HepG2 (cell line): ENCODE data around the gene AQP6. TPM values are rescaled to one million over a fixed set of nuclear protein-coding genes. Genes with fewer than 3 reads are reported as not detected.

ENCODE experiments used
- ATAC-seq: fragments of 200-7000 bp; cut with Tn5 transposase; 3 replicates; pipeline ENCODE4 v1.9.1; 2020; ENCODE audit warnings: mild to moderate bottlenecking, moderate library complexity
- BruUV-seq: library from RNA; stranded (reverse); fragments of 400-500 nt; replicated peaks from 2 replicates; lab custom pipeline; 2021; lab: Mats Ljungman, UMichigan
- CTCF ChIA-PET: fragments of 300-600 bp; formaldehyde crosslinking; extraction: SDS; loops from one replicate; lab custom pipeline; 2021; ENCODE audit warnings: low total read pairs, inconsistent platforms, low intra/inter-chr PET ratio; lab: Yijun Ruan, JAX
- POLR2A ChIA-PET: fragments of 350-600 bp; sonication (Branson Sonifier 250); formaldehyde crosslinking; loops from one replicate; lab custom pipeline; 2020; ENCODE audit warnings: antibody characterized with exemption, inconsistent platforms; lab: Yijun Ruan, JAX
- DNase-seq: peaks from one replicate; pipeline ENCODE4 v3.0.0-alpha.2; 2015; ENCODE audit warnings: low spot score
- FAIRE-seq: peaks from 3 replicates; lab custom pipeline; 2011; peaks lifted over from hg19 to GRCh38; lab: Jason Lieb, UNC
- H2AFZ ChIP-seq: one replicate; pipeline ENCODE4 v1.6.1; 2011; ENCODE audit warnings: low read length, inconsistent platforms
- H3K27ac ChIP-seq: fragments of 300-600 bp; 3 replicates; pipeline ENCODE4 v1.8.0; 2011; ENCODE audit warnings: mixed run types, mild to moderate bottlenecking, mixed read lengths, low read length, inconsistent platforms; ENCODE audit not compliant: insufficient read depth; ENCODE audit errors: extremely low read length
- H3K27me3 ChIP-seq, 2 experiments: fragments of 200-600 bp in 1 of 2; 2 replicates in 1 of 2; 3 replicates in 1 of 2; pipeline versions ENCODE4 v1.6.0 to v1.8.0; 2011; ENCODE audit warnings: low read length in 2 of 2, mild to moderate bottlenecking in 2 of 2, moderate library complexity in 2 of 2, inconsistent platforms in 1 of 2; ENCODE audit not compliant: insufficient read depth in 2 of 2, control insufficient read depth in 1 of 2
- H3K36me3 ChIP-seq, 2 experiments: fragments of 200-600 bp in 1 of 2; replicated peaks in 1 of 2; 2 replicates in 1 of 2; 3 replicates in 1 of 2; pipeline versions ENCODE4 v1.5.1 to v1.8.0; 2011; ENCODE audit warnings: low read length in 2 of 2, inconsistent platforms in 1 of 2; ENCODE audit not compliant: insufficient read depth in 2 of 2, control insufficient read depth in 1 of 2
- H3K4me1 ChIP-seq: 2 replicates; pipeline ENCODE4 v1.5.1; 2012; ENCODE audit warnings: low read length, inconsistent platforms; ENCODE audit not compliant: insufficient read depth
- H3K4me2 ChIP-seq: 2 replicates; pipeline ENCODE4 v1.6.0; 2011; ENCODE audit warnings: low read depth, low read length, inconsistent platforms
- H3K4me3 ChIP-seq, 3 experiments: fragments of 200-600 bp in 1 of 3; sonication (generic), shearing (Covaris generic) in 1 of 3; replicated peaks in 1 of 3; 2 replicates each; pipeline ENCODE4 v1.5.1; 2011 to 2016; ENCODE audit warnings: low read length in 3 of 3, inconsistent platforms in 2 of 3, low read depth in 2 of 3, mild to moderate bottlenecking in 2 of 3, control low read depth in 1 of 3, mixed read lengths in 1 of 3; ENCODE audit not compliant: insufficient read depth in 1 of 3
- H3K79me2 ChIP-seq: one replicate; pipeline ENCODE4 v1.6.1; 2011; ENCODE audit warnings: low read length, inconsistent platforms; ENCODE audit not compliant: insufficient read depth
- H3K9ac ChIP-seq: 2 replicates; pipeline ENCODE4 v1.6.0; 2011; ENCODE audit warnings: mild to moderate bottlenecking, low read depth, low read length, inconsistent platforms; ENCODE audit not compliant: insufficient read depth
- H3K9me3 ChIP-seq: 2 replicates; pipeline ENCODE4 v1.5.1; 2012; ENCODE audit warnings: mild to moderate bottlenecking, low read length
- H4K20me1 ChIP-seq: 2 replicates; pipeline ENCODE4 v1.6.0; 2011; ENCODE audit warnings: inconsistent platforms, mild to moderate bottlenecking, low read length, moderate library complexity; ENCODE audit not compliant: insufficient read depth
- ARID4A ChIP-seq: sonication (generic); formaldehyde crosslinking; IDR thresholded peaks from 2 replicates; pipeline ENCODE4 v1.5.0; 2020; ENCODE audit warnings: mild to moderate bottlenecking, missing genetic modification reagents, borderline replicate concordance
- ATF1 ChIP-seq: IDR thresholded peaks from 2 replicates; pipeline ENCODE4 v1.6.1; 2016; ENCODE audit warnings: mild to moderate bottlenecking, control low read depth
- HCFC1 ChIP-seq: fragments of 150-350 bp; IDR thresholded peaks from 2 replicates; pipeline ENCODE4 v1.6.1; 2014; ENCODE audit warnings: low read depth, low read length
- HNF4G ChIP-seq, 2 experiments: sonication (generic) in 1 of 2; formaldehyde crosslinking in 1 of 2; IDR thresholded peaks; 2 replicates each; pipeline versions ENCODE4 v1.4.0 to v1.6.1; 2011 to 2020; ENCODE audit warnings: borderline replicate concordance in 2 of 2, low read depth in 2 of 2, mild to moderate bottlenecking in 2 of 2, low read length in 1 of 2, missing genetic modification reagents in 1 of 2, moderate library complexity in 1 of 2
- KLF15 ChIP-seq: sonication (generic); formaldehyde crosslinking; IDR thresholded peaks from 2 replicates; pipeline ENCODE4 v1.8.1; 2023; ENCODE audit warnings: borderline replicate concordance, mild to moderate bottlenecking, inconsistent platforms, missing genetic modification reagents, mixed read lengths
- MBNL3 ChIP-seq: fragments of 250-450 bp; sonication (Bioruptor Pico); conservative IDR thresholded peaks from 2 replicates; pipeline ENCODE4 v1.8.0; 2022; ENCODE audit warnings: mild to moderate bottlenecking, inconsistent platforms
- NCOA2 ChIP-seq: sonication (generic); formaldehyde crosslinking; IDR thresholded peaks from 2 replicates; pipeline ENCODE4 v1.8.0; 2022; ENCODE audit warnings: inconsistent platforms
- NFIC ChIP-seq: IDR thresholded peaks from 2 replicates; pipeline ENCODE4 v1.6.1; 2012; ENCODE audit warnings: mild to moderate bottlenecking, low read length, inconsistent platforms
- NONO ChIP-seq, 2 experiments: fragments of 450-650 bp in 1 of 2; sonication (generic) in 1 of 2; formaldehyde crosslinking in 1 of 2; IDR thresholded peaks in 1 of 2; conservative IDR thresholded peaks in 1 of 2; 2 replicates each; pipeline versions ENCODE4 v1.6.1 to v1.8.0; 2017 to 2022; ENCODE audit warnings: mild to moderate bottlenecking in 1 of 2, missing genetic modification reagents in 1 of 2, moderate library complexity in 1 of 2
- SIN3A ChIP-seq: IDR thresholded peaks from 2 replicates; pipeline ENCODE4 v1.6.1; 2011; ENCODE audit warnings: low read depth, mild to moderate bottlenecking, control low read depth, low read length, borderline replicate concordance
- ZKSCAN5 ChIP-seq: sonication (generic); formaldehyde crosslinking; IDR thresholded peaks from 2 replicates; pipeline ENCODE4 v1.5.1; 2020; ENCODE audit warnings: mild to moderate bottlenecking, missing genetic modification reagents
- ZNF264 ChIP-seq: sonication (generic); formaldehyde crosslinking; IDR thresholded peaks from 2 replicates; pipeline ENCODE4 v1.4.0; 2020; ENCODE audit warnings: missing genetic modification reagents
- ZNF609 ChIP-seq: sonication (generic); formaldehyde crosslinking; IDR thresholded peaks from 2 replicates; pipeline ENCODE4 v1.4.0; 2020; ENCODE audit warnings: mild to moderate bottlenecking, missing genetic modification reagents, borderline replicate concordance
- WGBS: methylation state at CpG from one replicate; pipeline ENCODE4 v1.1.6; 2017; ENCODE audit warnings: low lambda C conversion rate; 5-methylcytosine and 5-hydroxymethylcytosine counted together
- in situ Hi-C: cut with HindIII; loops from 2 replicates; pipeline ENCODE4 v1.10.0; 2017; ENCODE audit warnings: low pct_unique_long_range_greater_than_20kb; ENCODE audit not compliant: extremely low pct_ligation_motif_present
- intact Hi-C: fragments of 100-400 bp; cut with micrococcal nuclease; formaldehyde crosslinking; loops from one replicate; pipeline ENCODE4 v1.10.0; 2022; ENCODE audit not compliant: unreplicated experiment
- polyA plus RNA-seq, 8 experiments: library from polyadenylated mRNA; depleted of rRNA in 3 of 8; stranded (reverse) in 7 of 8; unstranded in 1 of 8; fragments of >200 nt; fragmentation: Illumina TruSeq in 4 of 8; extraction: Trizol in 4 of 8; gene quantifications; 2 replicates each; pipeline versions ENCODE4 v1.2.1 to v1.2.3, GENCODE V29; 2011 to 2016; ENCODE audit warnings: low read depth in 4 of 8, missing spikeins in 1 of 8, mixed read lengths in 1 of 8; ENCODE audit not compliant: insufficient read depth in 1 of 8
- total RNA-seq, 5 experiments: library from RNA; depleted of rRNA; stranded (reverse); fragments of >200 nt; fragmentation: Illumina TruSeq; extraction: Trizol; gene quantifications; 2 replicates each; pipeline ENCODE4 v1.2.3, GENCODE V29; 2016; ENCODE audit warnings: low read depth in 1 of 5

Gene AQP6
- total and polyA plus RNA-seq, 2 of the 13 experiments (the other 11 are each of a cell fraction or from before 2014, with no cell fraction given), result 0.32 to 1.3 TPM

GRCh38 chr12:49980501-49981349 is 8.0 kb downstream of the AQP6 start:
- CTCF ChIA-PET, result no interaction called here
- peak; percentile 26; the same call in 1 of the 2 replicates for TF ChIP-seq ATF1 (CRISPR knock-in tag)
- no peak for TF ChIP-seq NONO (IDR thresholded peaks at IDR 0.05)
- 0 out of 2 replicates have a peak, but pooled peaks have one; percentile 30 for TF ChIP-seq NONO (CRISPR knock-in tag; conservative IDR thresholded peaks at IDR 0.05)
- TF ChIP-seq NCOA2 (CRISPR knock-in tag), result peak; percentile 50
- TF ChIP-seq HNF4G (IDR thresholded peaks at IDR 0.05; ENCODE audit: borderline replicate concordance, low read depth, low read length), result 0 out of 2 replicates have a peak, but pooled peaks have one; percentile 11
- TF ChIP-seq HNF4G (CRISPR knock-in tag; IDR thresholded peaks at IDR 0.05; ENCODE audit: borderline replicate concordance, low read depth), result no peak
- no peak for TF ChIP-seq SIN3A
- TF ChIP-seq NFIC, result no peak
- TF ChIP-seq ZNF264, result no peak
- TF ChIP-seq MBNL3 (CRISPR knock-in tag), result no peak
- TF ChIP-seq ZNF609 (CRISPR knock-in tag), result peak; percentile 13; the same call in 1 of the 2 replicates
- no peak for TF ChIP-seq KLF15 (CRISPR knock-in tag)
- TF ChIP-seq ZKSCAN5 (CRISPR knock-in tag), result peak; percentile 88
- TF ChIP-seq HCFC1, result no peak
- TF ChIP-seq ARID4A (CRISPR knock-in tag), result peak; percentile 18; the same call in 1 of the 2 replicates

More at GRCh38 chr12:49980501-49981349, 8.0 kb downstream of the AQP6 start:
- peaks cover 64% of the 10 kb centered on the region for H3K4me1 ChIP-seq
- peak overlapping the region; percentile 51 for H3K27ac ChIP-seq
- peak overlapping the region; percentile 37 for H3K9ac ChIP-seq
- in situ Hi-C loops (no loop called here), intact Hi-C loops (loop anchor here (1.0 to 5.0 kb wide), 2 partner anchors 13 to 42 kb away; no protein-coding TSS in a partner anchor)
- BruUV-seq, result no TSS peak
- POLR2A ChIA-PET, result interaction anchor here (1.1 to 3.8 kb wide), 8 partner anchors 13 to 240 kb away, joined by 3 to 24 read pairs (median 6); partner anchors contain the start of genes BCDIN3D, COX14, NCKAP5L and RACGAP1
- no peaks in the 10 kb centered on the region for H3K36me3 ChIP-seq
- DNase-seq (peak; percentile 51), ATAC-seq (peak; percentile 72), FAIRE-seq (peak; percentile 75)
- no peak overlapping the region for H2AFZ ChIP-seq
- H3K27me3 ChIP-seq, result no peaks in the 10 kb centered on the region
- H3K4me3 ChIP-seq, result peak overlapping the region; percentile 36 to 56 (median 39)
- no peaks in the 10 kb centered on the region for H4K20me1 ChIP-seq
- 15% methylated on average over 10 of the region's 10 CpGs for WGBS
- H3K79me2 ChIP-seq, result no peaks in the 10 kb centered on the region
- peak overlapping the region; percentile 84 for H3K4me2 ChIP-seq
- no peaks in the 10 kb centered on the region for H3K9me3 ChIP-seq
